CD4-positive, alpha-beta T cell treated with Interleukin-6 for 4 hours (primary cell): Measurements from ENCODE around the gene MDFIC.

Experiments
- DNase-seq: peaks from one replicate; pipeline ENCODE4 v3.0.0-alpha.2; 2020; ENCODE audit warnings: mixed read lengths

The MDFIC gene

GRCh38 chr7:114928060-114928459 is 6.2 kb downstream of the MDFIC start:
- DNase-seq = no peak

- no peak for DNase-seq
These were observed 7.7 kb downstream of the MDFIC start for GRCh38 chr7:114929570-114929969.

- no peak for DNase-seq
These were observed 8.3 kb downstream of the MDFIC start for GRCh38 chr7:114930107-114930661.

- DNase-seq = no peak
These were observed 9.1 kb downstream of the MDFIC start for GRCh38 chr7:114930829-114931655.

GRCh38 chr7:114931656-114932011 is 9.7 kb downstream of the MDFIC start:
- peak; percentile 50 for DNase-seq

- no peak for DNase-seq
These were observed 11.1 kb downstream of the MDFIC start for GRCh38 chr7:114932991-114933390.

GRCh38 chr7:114933658-114934057 is 11.8 kb downstream of the MDFIC start:
- DNase-seq = no peak

GRCh38 chr7:114934086-114934485 is 12.2 kb downstream of the MDFIC start:
- DNase-seq = no peak

- DNase-seq = no peak
These were observed 12.8 kb downstream of the MDFIC start for GRCh38 chr7:114934713-114935112.

GRCh38 chr7:114936471-114936870 is 14.6 kb downstream of the MDFIC start:
- no peak for DNase-seq

- no peak for DNase-seq
These were observed 15.6 kb downstream of the MDFIC start for GRCh38 chr7:114937446-114937845.

- no peak for DNase-seq
These were observed 16.9 kb downstream of the MDFIC start for GRCh38 chr7:114938785-114939184.

- peak; percentile 28 for DNase-seq
These were observed 17.7 kb downstream of the MDFIC start for GRCh38 chr7:114939484-114940097.

GRCh38 chr7:114940220-114940619 is 18.3 kb downstream of the MDFIC start:
- DNase-seq = no peak

- DNase-seq = no peak
These were observed 19.8 kb downstream of the MDFIC start for GRCh38 chr7:114941692-114942091.

- no peak for DNase-seq
These were observed 20.7 kb downstream of the MDFIC start for GRCh38 chr7:114942446-114943175.

- DNase-seq = no peak
These were observed 21.6 kb downstream of the MDFIC start for GRCh38 chr7:114943530-114943929.

- no peak for DNase-seq
These were observed 22.3 kb downstream of the MDFIC start for GRCh38 chr7:114943953-114944744.

GRCh38 chr7:114944745-114945625 is 23.1 kb downstream of the MDFIC start:
- no peak for DNase-seq

GRCh38 chr7:114949231-114949630 is 27.3 kb downstream of the MDFIC start:
- no peak for DNase-seq

GRCh38 chr7:114952296-114952695 is 30.4 kb downstream of the MDFIC start:
- DNase-seq = no peak

GRCh38 chr7:114953724-114954123 is 31.8 kb downstream of the MDFIC start:
- no peak for DNase-seq
